ENCODE measurements around the gene KLHL36.

DNA sequence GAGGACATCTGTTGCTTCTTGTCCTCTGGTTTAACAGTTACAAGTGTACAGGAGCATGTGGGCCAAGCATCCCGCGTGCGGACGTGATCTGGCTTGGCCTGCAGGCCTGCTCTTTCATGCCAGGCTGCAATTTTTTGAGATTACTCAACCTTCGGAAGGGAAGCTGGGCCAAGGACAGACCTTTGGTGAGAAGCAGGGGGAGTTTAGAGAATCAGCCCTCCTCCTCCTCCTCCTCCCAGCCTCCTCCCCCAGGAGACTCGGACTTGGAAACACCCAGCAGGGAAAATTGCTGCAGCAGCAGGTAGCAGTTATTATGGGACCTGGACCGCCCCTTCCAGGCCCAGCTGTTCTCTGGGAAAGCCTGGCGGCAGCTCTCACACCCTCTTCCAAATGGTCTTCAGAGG, 5.1 kb upstream of the KLHL36 start:
- TF ChIP-seq, protein P1, sequence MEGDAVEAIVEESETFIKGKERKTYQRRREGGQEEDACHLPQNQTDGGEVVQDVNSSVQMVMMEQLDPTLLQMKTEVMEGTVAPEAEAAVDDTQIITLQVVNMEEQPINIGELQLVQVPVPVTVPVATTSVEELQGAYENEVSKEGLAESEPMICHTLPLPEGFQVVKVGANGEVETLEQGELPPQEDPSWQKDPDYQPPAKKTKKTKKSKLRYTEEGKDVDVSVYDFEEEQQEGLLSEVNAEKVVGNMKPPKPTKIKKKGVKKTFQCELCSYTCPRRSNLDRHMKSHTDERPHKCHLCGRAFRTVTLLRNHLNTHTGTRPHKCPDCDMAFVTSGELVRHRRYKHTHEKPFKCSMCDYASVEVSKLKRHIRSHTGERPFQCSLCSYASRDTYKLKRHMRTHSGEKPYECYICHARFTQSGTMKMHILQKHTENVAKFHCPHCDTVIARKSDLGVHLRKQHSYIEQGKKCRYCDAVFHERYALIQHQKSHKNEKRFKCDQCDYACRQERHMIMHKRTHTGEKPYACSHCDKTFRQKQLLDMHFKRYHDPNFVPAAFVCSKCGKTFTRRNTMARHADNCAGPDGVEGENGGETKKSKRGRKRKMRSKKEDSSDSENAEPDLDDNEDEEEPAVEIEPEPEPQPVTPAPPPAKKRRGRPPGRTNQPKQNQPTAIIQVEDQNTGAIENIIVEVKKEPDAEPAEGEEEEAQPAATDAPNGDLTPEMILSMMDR (IDR thresholded peaks at IDR 0.05; ENCODE audit: low read depth, low read length, missing input control), result no peak
- TF ChIP-seq YY1 (IDR thresholded peaks at IDR 0.05) (no peak), RXRA (IDR thresholded peaks at IDR 0.05) (peak in 1 of 2 donors; percentile 60), EGR1 (IDR thresholded peaks at IDR 0.05; ENCODE audit: low read depth in 2 of 2) (peak in 1 of 2 donors; percentile 48), HNF4G (IDR thresholded peaks at IDR 0.05) (no peak)

Data from liver (tissue), 3 donors.